AG10803 (cell line): Measurements from ENCODE around the gene FAM47E.
"Not testable (repeated sequence)": the region's sequence is repeated elsewhere in the genome, so short reads cannot be mapped to it uniquely, and the experiment has no call there.

Source experiments
- DNase-seq: peaks from one replicate; pipeline ENCODE4 v3.0.0; 2010; ENCODE audit warnings: low read depth
- H3K4me3 ChIP-seq: 2 replicates; pipeline ENCODE4 v1.5.1; 2011; ENCODE audit warnings: mild to moderate bottlenecking, low read length, control low read depth
- TF ChIP-seq, protein P1 (sequence below): conservative IDR thresholded peaks from 2 replicates; pipeline ENCODE4 v1.5.1; 2011; ENCODE audit warnings: mild to moderate bottlenecking, low read length, control low read depth, inconsistent platforms

Gene FAM47E

GRCh38 chr4:76235407-76235806 is 16.1 kb upstream of the FAM47E start:
- H3K4me3 ChIP-seq = no peak overlapping the region
- no peak for DNase-seq

DNA sequence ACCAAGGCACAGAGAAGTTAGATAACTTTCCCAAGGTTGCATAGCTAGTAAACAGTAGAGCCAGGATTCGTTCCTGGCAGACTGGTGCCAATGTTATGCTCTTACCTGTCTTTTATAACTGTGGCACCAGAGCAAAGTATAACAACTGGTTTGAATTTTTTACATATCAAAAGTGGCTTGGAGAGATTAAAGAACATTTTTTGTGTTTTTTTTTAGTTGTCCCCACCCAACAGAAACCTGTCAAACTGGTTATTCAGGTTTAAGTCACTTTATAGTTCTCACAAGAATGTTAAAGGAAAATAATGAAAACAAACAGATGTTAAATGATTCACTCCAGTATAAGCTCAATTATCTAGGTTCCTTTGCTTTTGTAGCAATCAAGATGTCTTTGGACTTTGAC is 15.6 kb upstream of the FAM47E start:
- TF ChIP-seq, protein P1, sequence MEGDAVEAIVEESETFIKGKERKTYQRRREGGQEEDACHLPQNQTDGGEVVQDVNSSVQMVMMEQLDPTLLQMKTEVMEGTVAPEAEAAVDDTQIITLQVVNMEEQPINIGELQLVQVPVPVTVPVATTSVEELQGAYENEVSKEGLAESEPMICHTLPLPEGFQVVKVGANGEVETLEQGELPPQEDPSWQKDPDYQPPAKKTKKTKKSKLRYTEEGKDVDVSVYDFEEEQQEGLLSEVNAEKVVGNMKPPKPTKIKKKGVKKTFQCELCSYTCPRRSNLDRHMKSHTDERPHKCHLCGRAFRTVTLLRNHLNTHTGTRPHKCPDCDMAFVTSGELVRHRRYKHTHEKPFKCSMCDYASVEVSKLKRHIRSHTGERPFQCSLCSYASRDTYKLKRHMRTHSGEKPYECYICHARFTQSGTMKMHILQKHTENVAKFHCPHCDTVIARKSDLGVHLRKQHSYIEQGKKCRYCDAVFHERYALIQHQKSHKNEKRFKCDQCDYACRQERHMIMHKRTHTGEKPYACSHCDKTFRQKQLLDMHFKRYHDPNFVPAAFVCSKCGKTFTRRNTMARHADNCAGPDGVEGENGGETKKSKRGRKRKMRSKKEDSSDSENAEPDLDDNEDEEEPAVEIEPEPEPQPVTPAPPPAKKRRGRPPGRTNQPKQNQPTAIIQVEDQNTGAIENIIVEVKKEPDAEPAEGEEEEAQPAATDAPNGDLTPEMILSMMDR = no peak
- DNase-seq = no peak

More at GRCh38 chr4:76235407-76235806, 16.1 kb upstream of the FAM47E start:
- TF ChIP-seq, protein P1 = no peak

DNA sequence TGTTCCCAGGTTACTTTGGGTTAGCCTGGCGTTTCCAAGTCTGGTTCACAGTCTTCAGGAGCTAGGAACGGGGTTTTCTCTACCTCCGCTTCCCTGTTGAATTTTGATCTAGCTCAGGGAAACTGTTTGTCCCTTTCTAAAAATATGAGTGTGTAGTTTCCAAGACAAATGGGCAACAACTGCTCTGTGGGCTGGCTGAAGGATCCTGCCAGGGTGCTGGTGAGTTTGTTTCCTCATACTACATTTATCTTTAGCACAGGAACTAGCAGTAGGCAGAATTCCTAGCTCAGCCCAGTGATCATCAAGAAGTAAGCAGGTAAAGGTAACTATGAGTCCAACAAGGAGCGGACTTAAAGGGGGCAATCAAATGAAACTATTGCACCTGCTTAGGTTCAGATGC is 13.3 kb upstream of the FAM47E start:
- no peak for DNase-seq

More for the DNA sequence above, 15.6 kb upstream of the FAM47E start:
- H3K4me3 ChIP-seq = no peak overlapping the region

DNA sequence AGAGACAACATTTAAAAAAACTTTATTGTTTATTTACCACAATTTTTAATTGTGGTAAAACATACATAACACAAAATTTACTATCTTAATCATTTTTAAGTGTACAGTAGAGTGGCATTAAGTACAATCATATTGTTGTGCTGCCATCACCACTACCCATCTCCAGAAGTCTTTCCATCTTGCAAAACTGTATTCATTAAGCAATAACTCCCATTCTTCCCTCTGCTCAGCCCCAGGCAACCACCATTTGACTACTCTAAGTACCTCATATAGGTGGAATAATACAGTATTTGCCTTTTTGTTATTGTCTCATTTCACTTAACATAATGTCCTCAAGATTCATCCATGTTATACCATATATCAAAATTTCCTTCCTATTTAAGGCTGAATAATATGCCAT is 12.8 kb upstream of the FAM47E start:
- DNase-seq = no peak
- TF ChIP-seq, protein P1 = no peak

More for the DNA sequence above, 13.3 kb upstream of the FAM47E start:
- TF ChIP-seq, protein P1 = no peak
- no peak overlapping the region for H3K4me3 ChIP-seq

DNA sequence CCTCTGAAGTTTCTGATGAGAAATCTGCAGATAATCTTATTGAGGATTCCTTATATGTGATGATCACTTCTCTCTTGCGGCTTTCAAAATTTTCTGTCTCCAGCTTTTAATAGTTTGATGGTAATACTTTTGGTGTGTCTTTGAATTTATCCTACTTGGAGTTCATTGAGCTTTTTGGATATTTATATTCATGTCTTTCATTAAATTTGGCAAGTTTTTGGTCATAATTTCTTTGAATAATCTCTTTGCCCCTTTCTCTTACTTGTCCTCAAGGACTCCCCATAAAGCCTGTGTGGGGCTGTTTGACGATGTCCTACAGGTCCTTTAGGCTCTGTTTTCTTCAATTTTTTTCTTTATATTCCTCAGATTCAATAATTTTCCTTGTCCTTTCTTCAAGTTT is 11.3 kb upstream of the FAM47E start:
- H3K4me3 ChIP-seq = no peak overlapping the region
- DNase-seq = no peak
- TF ChIP-seq, protein P1 = no peak

More for the DNA sequence above, 12.8 kb upstream of the FAM47E start:
- no peak overlapping the region for H3K4me3 ChIP-seq

DNA sequence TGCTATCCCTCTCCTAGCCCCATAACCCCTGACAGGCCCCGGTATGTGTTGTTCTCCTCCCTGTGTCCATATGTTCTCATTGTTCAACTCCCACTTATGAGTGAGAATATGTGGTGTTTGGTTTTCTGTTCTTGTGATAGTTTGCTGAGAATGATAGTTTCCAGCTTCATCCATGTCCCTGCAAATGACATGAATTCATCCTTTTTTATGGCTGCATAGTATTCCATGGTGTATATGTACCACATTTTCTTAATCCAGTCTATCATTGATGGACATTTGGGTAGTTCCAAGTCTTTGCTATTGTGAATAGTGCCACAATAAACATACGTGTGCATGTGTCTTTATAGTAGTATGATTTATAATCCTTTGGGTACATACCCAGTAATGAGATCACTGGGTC is 7.6 kb upstream of the FAM47E start:
- DNase-seq, H3K4me3 ChIP-seq: not testable (repeated sequence)

DNA sequence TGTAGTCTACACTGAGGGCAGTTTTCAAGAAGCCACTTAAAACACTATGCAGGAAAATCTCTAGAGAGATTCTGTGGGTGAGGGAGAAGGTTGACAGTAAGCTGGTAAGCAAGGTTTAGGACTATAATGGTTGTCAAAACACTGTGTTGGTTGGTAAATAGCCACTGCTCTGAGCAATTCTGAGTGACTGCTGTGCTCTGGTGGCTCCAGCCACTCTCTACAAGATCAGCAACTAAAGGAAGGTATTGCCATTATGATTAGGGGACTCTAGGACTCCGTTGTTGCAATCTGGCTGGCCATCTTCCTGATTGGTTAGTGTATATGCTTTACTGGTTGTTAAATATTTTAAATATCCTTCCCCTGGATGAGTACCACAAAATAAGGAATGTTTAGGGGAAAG is 5.5 kb upstream of the FAM47E start:
- TF ChIP-seq, protein P1 = no peak
- no peak overlapping the region for H3K4me3 ChIP-seq
- DNase-seq = no peak

DNA sequence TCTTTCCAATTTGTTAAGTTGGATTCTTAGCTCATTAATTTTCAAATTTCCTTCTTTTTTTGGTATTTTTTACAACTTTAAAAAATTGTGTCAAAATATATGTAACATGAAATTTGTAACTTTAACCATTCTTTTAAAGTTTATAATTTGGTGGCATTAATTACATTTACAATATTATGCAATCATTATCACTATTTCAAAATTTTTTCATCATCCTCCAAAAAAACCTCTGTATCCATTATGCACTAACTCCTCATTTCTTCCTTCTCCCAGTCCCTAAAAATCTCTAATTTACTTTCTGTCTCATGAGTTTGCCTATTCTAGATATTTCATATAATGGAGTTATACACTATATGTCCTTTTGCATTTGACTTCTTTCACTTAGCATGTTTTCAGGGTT is 4.7 kb upstream of the FAM47E start:
- no peak overlapping the region for H3K4me3 ChIP-seq
- TF ChIP-seq, protein P1 = no peak

More for the DNA sequence above, 4.7 kb upstream of the FAM47E start:
- no peak for DNase-seq
